GM12878 (cell line): Measurements from ENCODE around the gene RFC1.

Source experiments
- EP300 ChIP-seq, 2 experiments: fragments of 150-350 bp in 1 of 2; IDR thresholded peaks; 2 replicates each; pipeline ENCODE4 v1.6.1; 2011 to 2012; ENCODE audit warnings: low read depth in 2 of 2, low read length in 2 of 2, borderline replicate concordance in 1 of 2, improper control_type of control experiment in 1 of 2, inconsistent platforms in 1 of 2; ENCODE audit not compliant: control insufficient read depth in 1 of 2
- TAF1 ChIP-seq: IDR thresholded peaks from 2 replicates; pipeline ENCODE4 v1.6.1; 2011; ENCODE audit warnings: mild to moderate bottlenecking, low read depth, low read length, borderline replicate concordance
- TF ChIP-seq, protein P1 (sequence below): fragments of 450-650 bp; IDR thresholded peaks from 2 replicates; pipeline ENCODE4 v1.6.1; 2017; ENCODE audit warnings: mild to moderate bottlenecking, moderate library complexity
- TF ChIP-seq, protein P2 (sequence below): fragments of 450-650 bp; IDR thresholded peaks from 2 replicates; pipeline ENCODE4 v1.6.1; 2017; ENCODE audit warnings: borderline replicate concordance
- TF ChIP-seq, protein P3 (sequence below): IDR thresholded peaks from 2 replicates; pipeline ENCODE4 v1.6.1; 2012; ENCODE audit warnings: low read depth, low read length, improper control_type of control experiment

DNA sequence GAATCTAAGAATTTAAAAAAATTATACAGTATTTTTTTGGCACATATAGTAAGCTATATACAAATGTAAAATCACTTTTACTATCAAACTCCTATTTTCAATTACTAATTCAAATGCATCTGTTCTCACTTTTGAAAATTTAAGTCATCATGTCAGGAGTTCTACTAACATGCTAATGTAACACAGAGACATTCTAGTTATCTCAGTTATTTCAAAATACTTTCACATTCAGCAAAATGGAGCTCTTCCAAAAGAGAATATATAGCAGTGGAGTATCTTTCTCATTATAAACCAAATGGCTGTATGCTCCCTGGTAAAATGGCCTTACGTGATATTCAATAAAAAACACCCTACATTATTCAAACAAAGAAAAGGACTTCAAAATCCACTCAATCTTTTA, 42.3 kb downstream of the RFC1 start:
- TF ChIP-seq, protein P1, sequence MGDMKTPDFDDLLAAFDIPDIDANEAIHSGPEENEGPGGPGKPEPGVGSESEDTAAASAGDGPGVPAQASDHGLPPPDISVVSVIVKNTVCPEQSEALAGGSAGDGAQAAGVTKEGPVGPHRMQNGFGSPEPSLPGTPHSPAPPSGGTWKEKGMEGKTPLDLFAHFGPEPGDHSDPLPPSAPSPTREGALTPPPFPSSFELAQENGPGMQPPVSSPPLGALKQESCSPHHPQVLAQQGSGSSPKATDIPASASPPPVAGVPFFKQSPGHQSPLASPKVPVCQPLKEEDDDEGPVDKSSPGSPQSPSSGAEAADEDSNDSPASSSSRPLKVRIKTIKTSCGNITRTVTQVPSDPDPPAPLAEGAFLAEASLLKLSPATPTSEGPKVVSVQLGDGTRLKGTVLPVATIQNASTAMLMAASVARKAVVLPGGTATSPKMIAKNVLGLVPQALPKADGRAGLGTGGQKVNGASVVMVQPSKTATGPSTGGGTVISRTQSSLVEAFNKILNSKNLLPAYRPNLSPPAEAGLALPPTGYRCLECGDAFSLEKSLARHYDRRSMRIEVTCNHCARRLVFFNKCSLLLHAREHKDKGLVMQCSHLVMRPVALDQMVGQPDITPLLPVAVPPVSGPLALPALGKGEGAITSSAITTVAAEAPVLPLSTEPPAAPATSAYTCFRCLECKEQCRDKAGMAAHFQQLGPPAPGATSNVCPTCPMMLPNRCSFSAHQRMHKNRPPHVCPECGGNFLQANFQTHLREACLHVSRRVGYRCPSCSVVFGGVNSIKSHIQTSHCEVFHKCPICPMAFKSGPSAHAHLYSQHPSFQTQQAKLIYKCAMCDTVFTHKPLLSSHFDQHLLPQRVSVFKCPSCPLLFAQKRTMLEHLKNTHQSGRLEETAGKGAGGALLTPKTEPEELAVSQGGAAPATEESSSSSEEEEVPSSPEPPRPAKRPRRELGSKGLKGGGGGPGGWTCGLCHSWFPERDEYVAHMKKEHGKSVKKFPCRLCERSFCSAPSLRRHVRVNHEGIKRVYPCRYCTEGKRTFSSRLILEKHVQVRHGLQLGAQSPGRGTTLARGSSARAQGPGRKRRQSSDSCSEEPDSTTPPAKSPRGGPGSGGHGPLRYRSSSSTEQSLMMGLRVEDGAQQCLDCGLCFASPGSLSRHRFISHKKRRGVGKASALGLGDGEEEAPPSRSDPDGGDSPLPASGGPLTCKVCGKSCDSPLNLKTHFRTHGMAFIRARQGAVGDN: no peak
- TF ChIP-seq, protein P2, sequence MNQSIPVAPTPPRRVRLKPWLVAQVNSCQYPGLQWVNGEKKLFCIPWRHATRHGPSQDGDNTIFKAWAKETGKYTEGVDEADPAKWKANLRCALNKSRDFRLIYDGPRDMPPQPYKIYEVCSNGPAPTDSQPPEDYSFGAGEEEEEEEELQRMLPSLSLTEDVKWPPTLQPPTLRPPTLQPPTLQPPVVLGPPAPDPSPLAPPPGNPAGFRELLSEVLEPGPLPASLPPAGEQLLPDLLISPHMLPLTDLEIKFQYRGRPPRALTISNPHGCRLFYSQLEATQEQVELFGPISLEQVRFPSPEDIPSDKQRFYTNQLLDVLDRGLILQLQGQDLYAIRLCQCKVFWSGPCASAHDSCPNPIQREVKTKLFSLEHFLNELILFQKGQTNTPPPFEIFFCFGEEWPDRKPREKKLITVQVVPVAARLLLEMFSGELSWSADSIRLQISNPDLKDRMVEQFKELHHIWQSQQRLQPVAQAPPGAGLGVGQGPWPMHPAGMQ: no peak
- TF ChIP-seq EP300 (IDR thresholded peaks at IDR 0.05; ENCODE audit: borderline replicate concordance in 1 of 2, control insufficient read depth in 1 of 2, low read depth in 2 of 2, low read length in 2 of 2) (no peak), TAF1 (no peak)
- TF ChIP-seq, protein P3, sequence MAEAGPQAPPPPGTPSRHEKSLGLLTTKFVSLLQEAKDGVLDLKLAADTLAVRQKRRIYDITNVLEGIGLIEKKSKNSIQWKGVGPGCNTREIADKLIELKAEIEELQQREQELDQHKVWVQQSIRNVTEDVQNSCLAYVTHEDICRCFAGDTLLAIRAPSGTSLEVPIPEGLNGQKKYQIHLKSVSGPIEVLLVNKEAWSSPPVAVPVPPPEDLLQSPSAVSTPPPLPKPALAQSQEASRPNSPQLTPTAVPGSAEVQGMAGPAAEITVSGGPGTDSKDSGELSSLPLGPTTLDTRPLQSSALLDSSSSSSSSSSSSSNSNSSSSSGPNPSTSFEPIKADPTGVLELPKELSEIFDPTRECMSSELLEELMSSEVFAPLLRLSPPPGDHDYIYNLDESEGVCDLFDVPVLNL: no peak
